ENCODE measurements around the gene ZNF214.
"Not testable (repeated sequence)": the region's sequence is repeated elsewhere in the genome, so short reads cannot be mapped to it uniquely, and the experiment has no call there.

ZNF214 gene

GRCh38 chr11:6968816-6969215, 51.3 kb downstream of the ZNF214 start:
- TF ChIP-seq CTCF (IDR thresholded peaks at IDR 0.05; ENCODE audit: insufficient read depth, low read length, missing control alignments) = no peak
- H3K4me3 ChIP-seq (ENCODE audit: low read depth, low read length) = no peak overlapping the region
- DNase-seq (ENCODE audit: low read depth, low spot score) = no peak
- CTCF ChIA-PET = interaction anchor here (0.6 kb wide), 1 partner anchor 42 kb away, joined by 3 read pairs; no protein-coding TSS in a partner anchor
- POLR2A ChIA-PET = no interaction called here

- DNase-seq (ENCODE audit: low read depth, low spot score) = no peak
- no peak overlapping the region for H3K4me3 ChIP-seq (ENCODE audit: low read depth, low read length)
- CTCF ChIA-PET = no interaction called here
- POLR2A ChIA-PET = no interaction called here
- TF ChIP-seq CTCF (IDR thresholded peaks at IDR 0.05; ENCODE audit: insufficient read depth, low read length, missing control alignments) = no peak
Observed at GRCh38 chr11:6962673-6963072, 57.5 kb downstream of the ZNF214 start.

- POLR2A ChIA-PET = no interaction called here
- TF ChIP-seq CTCF (IDR thresholded peaks at IDR 0.05; ENCODE audit: insufficient read depth, low read length, missing control alignments) = no peak
- no peak overlapping the region for H3K4me3 ChIP-seq (ENCODE audit: low read depth, low read length)
- no peak for DNase-seq (ENCODE audit: low read depth, low spot score)
- CTCF ChIA-PET = no interaction called here
Observed at GRCh38 chr11:6962141-6962540, 58.0 kb downstream of the ZNF214 start.

- POLR2A ChIA-PET; H3K4me3 ChIP-seq (ENCODE audit: low read depth, low read length); DNase-seq (ENCODE audit: low read depth, low spot score); CTCF ChIA-PET: not testable (repeated sequence)
Observed at GRCh38 chr11:6954248-6954647, 65.9 kb downstream of the ZNF214 start.

Measured in AG04449 (cell line).